HCT116 (cell line): Measurements from ENCODE around the gene STIM1. TPM values are rescaled to one million over a fixed set of nuclear protein-coding genes. Genes with fewer than 3 reads are reported as not detected.
A peak's percentile ranks its signal among the peaks of the same experiment; 100 is the strongest.

ENCODE experiments used
- ATAC-seq: fragments of 200-7000 bp; cut with Tn5 transposase; 2 replicates; pipeline ENCODE4 v1.9.1; 2020; ENCODE audit warnings: mild to moderate bottlenecking, moderate library complexity
- BruUV-seq: library from RNA; stranded (reverse); fragments of 400-500 nt; replicated peaks from 2 replicates; lab custom pipeline; 2021; lab: Mats Ljungman, UMichigan
- CTCF ChIA-PET: fragments of 300-600 bp; sonication (Branson Sonifier 250); formaldehyde crosslinking; loops from one replicate; lab custom pipeline; 2021; ENCODE audit warnings: antibody characterized with exemption; lab: Charles Lee
- POLR2A ChIA-PET: fragments of 300-600, 350-600 bp; sonication (Branson Sonifier 250); formaldehyde crosslinking; loops from one replicate; lab custom pipeline; 2021; ENCODE audit warnings: antibody characterized with exemption; lab: Charles Lee
- RAD21 ChIA-PET, 2 experiments: fragments of 300-600 bp; sonication (Branson Sonifier 250); formaldehyde crosslinking; loops; one replicate each; lab custom pipeline; 2023; ENCODE audit warnings: low total read pairs in 2 of 2; ENCODE audit not compliant: uncharacterized antibody in 2 of 2, unreplicated experiment in 2 of 2, low non-redundant PET in 1 of 2; lab: Charles Lee
- DNase-seq: peaks from one replicate; pipeline ENCODE4 v3.0.0-alpha.2; 2010; ENCODE audit warnings: low read depth, low spot score
- H2AFZ ChIP-seq: fragments of 200-600 bp; shearing (Covaris generic), sonication (generic); 2 replicates; pipeline ENCODE4 v1.6.1; 2017; ENCODE audit warnings: low read depth, mixed run types, mixed read lengths, antibody characterized with exemption, low read length; ENCODE audit not compliant: poor library complexity, severe bottlenecking
- H3K27ac ChIP-seq: 2 replicates; pipeline ENCODE4 v1.5.1; 2012; ENCODE audit warnings: low read depth, low read length
- H3K27me3 ChIP-seq: fragments of 200-600 bp; sonication (generic); 2 replicates; pipeline ENCODE4 v1.6.1; 2016; ENCODE audit warnings: mixed run types, low read length, mixed read lengths; ENCODE audit not compliant: insufficient read depth
- H3K36me3 ChIP-seq, 2 experiments: fragments of 200-500 bp in 1 of 2; fragments of 200-600 bp in 1 of 2; sonication (Bioruptor generic) in 1 of 2; sonication (generic) in 1 of 2; 2 replicates each; pipeline versions ENCODE4 v1.5.1 to v1.6.1; 2014 to 2016; ENCODE audit warnings: low read length in 2 of 2, inconsistent platforms in 1 of 2, mixed read lengths in 1 of 2, mixed run types in 1 of 2; ENCODE audit not compliant: insufficient read depth in 2 of 2, control insufficient read depth in 1 of 2
- H3K4me1 ChIP-seq, 2 experiments: fragments of 200-600 bp in 1 of 2; sonication (generic) in 1 of 2; 2 replicates each; pipeline versions ENCODE4 v1.5.1 to v1.6.1; 2012 to 2017; ENCODE audit warnings: low read length in 2 of 2, inconsistent platforms in 1 of 2, mild to moderate bottlenecking in 1 of 2, mixed read lengths in 1 of 2, mixed run types in 1 of 2, moderate library complexity in 1 of 2; ENCODE audit not compliant: insufficient read depth in 2 of 2, control insufficient read depth in 1 of 2
- H3K4me2 ChIP-seq: fragments of 200-600 bp; sonication (generic); 2 replicates; pipeline ENCODE4 v1.6.1; 2017; ENCODE audit warnings: mixed run types, low read length, mixed read lengths
- H3K4me3 ChIP-seq, 2 experiments: fragments of 200-600 bp in 1 of 2; sonication (generic) in 1 of 2; replicated peaks in 1 of 2; 2 replicates each; pipeline ENCODE4 v1.5.1; 2011 to 2016; ENCODE audit warnings: low read length in 2 of 2, control low read depth in 1 of 2, low read depth in 1 of 2, mild to moderate bottlenecking in 1 of 2, mixed read lengths in 1 of 2, mixed run types in 1 of 2
- H3K79me2 ChIP-seq: fragments of 200-600 bp; sonication (generic); 2 replicates; pipeline ENCODE4 v1.6.1; 2017; ENCODE audit warnings: mild to moderate bottlenecking, mixed run types, low read length, moderate library complexity, mixed read lengths; ENCODE audit not compliant: insufficient read depth
- H3K9ac ChIP-seq: fragments of 200-600 bp; sonication (generic); 2 replicates; pipeline ENCODE4 v1.6.1; 2016; ENCODE audit warnings: low read length, mixed read lengths
- H3K9me2 ChIP-seq: fragments of 200-600 bp; sonication (generic), shearing (Covaris generic); 2 replicates; pipeline ENCODE4 v1.6.1; 2017; ENCODE audit warnings: mixed run types, mild to moderate bottlenecking, moderate library complexity; ENCODE audit not compliant: insufficient read depth
- H3K9me3 ChIP-seq, 2 experiments: fragments of 200-500 bp in 1 of 2; fragments of 200-600 bp in 1 of 2; sonication (Bioruptor generic) in 1 of 2; sonication (generic) in 1 of 2; 2 replicates each; pipeline ENCODE4 v1.6.1; 2014 to 2017; ENCODE audit warnings: low read length in 2 of 2, mixed read lengths in 2 of 2, inconsistent platforms in 1 of 2, low read depth in 1 of 2, mild to moderate bottlenecking in 1 of 2, mixed run types in 1 of 2, moderate library complexity in 1 of 2; ENCODE audit not compliant: control insufficient read depth in 1 of 2, insufficient read depth in 1 of 2
- H4K20me1 ChIP-seq: fragments of 200-600 bp; sonication (generic), shearing (Covaris generic); 2 replicates; pipeline ENCODE4 v1.6.1; 2017; ENCODE audit warnings: mixed run types, mild to moderate bottlenecking, moderate library complexity; ENCODE audit not compliant: insufficient read depth
- CBX3 ChIP-seq: IDR thresholded peaks from 2 replicates; pipeline ENCODE4 v1.6.1; 2012; ENCODE audit warnings: low read depth
- CEBPB ChIP-seq: IDR thresholded peaks from 2 replicates; pipeline ENCODE4 v1.6.1; 2012; ENCODE audit warnings: low read depth
- ELF1 ChIP-seq: IDR thresholded peaks from 2 replicates; pipeline ENCODE4 v1.6.1; 2012; ENCODE audit warnings: low read depth, borderline replicate concordance
- EZH2 ChIP-seq: fragments of 200-600 bp; sonication (generic); IDR thresholded peaks from 2 replicates; pipeline ENCODE4 v1.6.1; 2017; ENCODE audit warnings: antibody characterized with exemption, mixed run types
- JUND ChIP-seq: IDR thresholded peaks from 2 replicates; pipeline ENCODE4 v1.6.1; 2012
- POLR2A ChIP-seq: IDR thresholded peaks from 2 replicates; pipeline ENCODE4 v1.7.0; 2011; ENCODE audit warnings: borderline replicate concordance; ENCODE audit not compliant: insufficient read depth, insufficient read length; ENCODE audit errors: extremely low read depth
- RAD21 ChIP-seq: IDR thresholded peaks from 2 replicates; pipeline ENCODE4 v1.6.1; 2012; ENCODE audit warnings: low read depth, mild to moderate bottlenecking
- SIN3A ChIP-seq: IDR thresholded peaks from 2 replicates; pipeline ENCODE4 v1.6.1; 2012; ENCODE audit warnings: low read depth
- SP1 ChIP-seq: IDR thresholded peaks from 2 replicates; pipeline ENCODE4 v1.6.1; 2012; ENCODE audit warnings: low read depth
- SRF ChIP-seq: IDR thresholded peaks from 2 replicates; pipeline ENCODE4 v1.6.1; 2012; ENCODE audit warnings: low read depth
- TCF7L2 ChIP-seq: IDR thresholded peaks from 2 replicates; pipeline ENCODE4 v1.7.0; 2011; ENCODE audit warnings: borderline replicate concordance, inconsistent platforms; ENCODE audit not compliant: insufficient read depth, insufficient read length; ENCODE audit errors: extremely low read depth
- YY1 ChIP-seq: IDR thresholded peaks from 2 replicates; pipeline ENCODE4 v1.6.1; 2011; ENCODE audit warnings: low read length, low read depth, moderate library complexity, mild to moderate bottlenecking; ENCODE audit not compliant: insufficient replicate concordance; ENCODE audit errors: extremely low read depth
- ZNF274 ChIP-seq: fragments of 200-500 bp; sonication (Bioruptor generic); IDR thresholded peaks from 2 replicates; pipeline ENCODE4 v1.6.1; 2014; ENCODE audit warnings: mild to moderate bottlenecking, low read depth, low read length, inconsistent platforms
- intact Hi-C: fragments of 100-400 bp; cut with micrococcal nuclease; formaldehyde crosslinking; loops from 2 replicates; pipeline ENCODE4 v1.10.0; 2022
- total RNA-seq: library from RNA; stranded (reverse); gene quantifications from one replicate; pipeline ENCODE4 v1.2.1, GENCODE V29; 2021; ENCODE audit not compliant: unreplicated experiment
- TF ChIP-seq, protein P1 (sequence below), 3 experiments: fragments of 200-600 bp in 1 of 3; sonication (generic) in 1 of 3; IDR thresholded peaks in 2 of 3; conservative IDR thresholded peaks in 1 of 3; 2 replicates each; pipeline ENCODE4 v1.5.1; 2012 to 2017; ENCODE audit warnings: low read depth in 2 of 3, low read length in 2 of 3, antibody characterized with exemption in 1 of 3, borderline replicate concordance in 1 of 3, control low read depth in 1 of 3, mild to moderate bottlenecking in 1 of 3, mixed read lengths in 1 of 3, mixed run types in 1 of 3, moderate library complexity in 1 of 3; ENCODE audit not compliant: insufficient read depth in 1 of 3
- TF ChIP-seq, protein P2 (sequence below): IDR thresholded peaks from 2 replicates; pipeline ENCODE4 v1.6.1; 2012
- TF ChIP-seq, protein P3 (sequence below): IDR thresholded peaks from 2 replicates; pipeline ENCODE4 v1.6.1; 2011; ENCODE audit warnings: mild to moderate bottlenecking, low read length, moderate library complexity; ENCODE audit not compliant: insufficient replicate concordance; ENCODE audit errors: extremely low read depth
- TF ChIP-seq, protein P4 (sequence below): IDR thresholded peaks from 2 replicates; pipeline ENCODE4 v1.6.1; 2012; ENCODE audit warnings: low read depth

Gene STIM1
- total RNA-seq, 1 experiment from 2014 or later = 22.3 TPM

DNA sequence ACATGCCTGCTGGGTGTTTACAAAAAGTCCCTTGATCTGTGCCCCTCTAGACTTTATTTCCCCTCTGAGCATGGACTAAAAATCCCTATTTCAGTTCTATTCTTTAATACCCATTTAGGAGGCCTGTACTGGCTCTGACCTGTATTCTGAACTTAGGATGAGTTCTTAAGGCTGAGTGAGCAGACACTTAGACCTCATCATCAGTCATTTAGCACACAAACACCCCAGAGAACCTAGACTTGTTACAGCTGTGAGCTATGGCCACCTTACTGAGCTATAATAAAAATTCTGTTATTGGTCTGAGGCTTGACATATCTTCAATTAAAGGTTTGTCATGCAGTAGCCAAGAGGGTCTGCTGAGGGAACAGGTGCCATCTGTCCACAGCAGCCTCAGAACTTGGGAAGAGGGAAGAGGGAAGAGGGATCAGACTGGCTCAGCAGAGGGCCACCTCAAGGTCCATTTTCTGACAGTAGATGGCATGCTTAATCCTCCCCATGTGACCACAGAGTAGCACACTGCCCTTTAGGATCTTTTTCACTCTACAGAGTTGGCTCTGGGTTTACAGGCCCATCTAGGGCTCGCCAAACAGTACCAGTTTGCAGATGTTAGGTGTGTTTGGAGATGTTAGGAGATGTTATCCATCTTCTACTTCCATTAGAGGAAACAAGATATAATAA lies 209.0 kb downstream of the STIM1 start:
- no peak overlapping the region for H2AFZ ChIP-seq
- no peaks in the 10 kb centered on the region for H3K36me3 ChIP-seq
- ChIA-PET POLR2A (no interaction called here), CTCF (interaction anchor here (0.9 to 3.4 kb wide), 5 partner anchors 9 to 223 kb away, joined by 4 to 17 read pairs (median 8); partner anchors contain the start of gene STIM1), RAD21 (interaction anchor here in 1 of 2 experiments (0.9 kb wide), 1 partner anchor 8 kb away, joined by 3 read pairs; no protein-coding TSS in a partner anchor)
- no peaks in the 10 kb centered on the region for H3K4me1 ChIP-seq
- H3K4me3 ChIP-seq = no peak overlapping the region
- H3K27me3 ChIP-seq = no peaks in the 10 kb centered on the region
- H3K9me2 ChIP-seq = no peaks in the 10 kb centered on the region
- intact Hi-C loops = no loop called here
- no TSS peak for BruUV-seq
- no peak overlapping the region for H3K4me2 ChIP-seq
- no peak overlapping the region for H3K27ac ChIP-seq
- H3K9me3 ChIP-seq = no peaks in the 10 kb centered on the region
- peak; percentile 69 for ATAC-seq
- TF ChIP-seq JUND (no peak), POLR2A (no peak), SRF (no peak), RAD21 (no peak), EZH2 (no peak), SP1 (no peak), SIN3A (no peak), CEBPB (no peak), YY1 (no peak), ELF1 (no peak), ZNF274 (no peak), TCF7L2 (no peak), CBX3 (no peak)
- TF ChIP-seq, protein P1, sequence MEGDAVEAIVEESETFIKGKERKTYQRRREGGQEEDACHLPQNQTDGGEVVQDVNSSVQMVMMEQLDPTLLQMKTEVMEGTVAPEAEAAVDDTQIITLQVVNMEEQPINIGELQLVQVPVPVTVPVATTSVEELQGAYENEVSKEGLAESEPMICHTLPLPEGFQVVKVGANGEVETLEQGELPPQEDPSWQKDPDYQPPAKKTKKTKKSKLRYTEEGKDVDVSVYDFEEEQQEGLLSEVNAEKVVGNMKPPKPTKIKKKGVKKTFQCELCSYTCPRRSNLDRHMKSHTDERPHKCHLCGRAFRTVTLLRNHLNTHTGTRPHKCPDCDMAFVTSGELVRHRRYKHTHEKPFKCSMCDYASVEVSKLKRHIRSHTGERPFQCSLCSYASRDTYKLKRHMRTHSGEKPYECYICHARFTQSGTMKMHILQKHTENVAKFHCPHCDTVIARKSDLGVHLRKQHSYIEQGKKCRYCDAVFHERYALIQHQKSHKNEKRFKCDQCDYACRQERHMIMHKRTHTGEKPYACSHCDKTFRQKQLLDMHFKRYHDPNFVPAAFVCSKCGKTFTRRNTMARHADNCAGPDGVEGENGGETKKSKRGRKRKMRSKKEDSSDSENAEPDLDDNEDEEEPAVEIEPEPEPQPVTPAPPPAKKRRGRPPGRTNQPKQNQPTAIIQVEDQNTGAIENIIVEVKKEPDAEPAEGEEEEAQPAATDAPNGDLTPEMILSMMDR (IDR thresholded peaks at IDR 0.05 in 2 of 3, conservative IDR thresholded peaks at IDR 0.05 in 1 of 3; ENCODE audit: borderline replicate concordance in 1 of 3, insufficient read depth in 1 of 3, low read depth in 2 of 3, low read length in 2 of 3) = no peak
- TF ChIP-seq, protein P2, sequence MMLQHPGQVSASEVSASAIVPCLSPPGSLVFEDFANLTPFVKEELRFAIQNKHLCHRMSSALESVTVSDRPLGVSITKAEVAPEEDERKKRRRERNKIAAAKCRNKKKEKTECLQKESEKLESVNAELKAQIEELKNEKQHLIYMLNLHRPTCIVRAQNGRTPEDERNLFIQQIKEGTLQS = no peak
- TF ChIP-seq, protein P3, sequence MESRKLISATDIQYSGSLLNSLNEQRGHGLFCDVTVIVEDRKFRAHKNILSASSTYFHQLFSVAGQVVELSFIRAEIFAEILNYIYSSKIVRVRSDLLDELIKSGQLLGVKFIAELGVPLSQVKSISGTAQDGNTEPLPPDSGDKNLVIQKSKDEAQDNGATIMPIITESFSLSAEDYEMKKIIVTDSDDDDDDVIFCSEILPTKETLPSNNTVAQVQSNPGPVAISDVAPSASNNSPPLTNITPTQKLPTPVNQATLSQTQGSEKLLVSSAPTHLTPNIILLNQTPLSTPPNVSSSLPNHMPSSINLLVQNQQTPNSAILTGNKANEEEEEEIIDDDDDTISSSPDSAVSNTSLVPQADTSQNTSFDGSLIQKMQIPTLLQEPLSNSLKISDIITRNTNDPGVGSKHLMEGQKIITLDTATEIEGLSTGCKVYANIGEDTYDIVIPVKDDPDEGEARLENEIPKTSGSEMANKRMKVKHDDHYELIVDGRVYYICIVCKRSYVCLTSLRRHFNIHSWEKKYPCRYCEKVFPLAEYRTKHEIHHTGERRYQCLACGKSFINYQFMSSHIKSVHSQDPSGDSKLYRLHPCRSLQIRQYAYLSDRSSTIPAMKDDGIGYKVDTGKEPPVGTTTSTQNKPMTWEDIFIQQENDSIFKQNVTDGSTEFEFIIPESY = no peak
- TF ChIP-seq, protein P4, sequence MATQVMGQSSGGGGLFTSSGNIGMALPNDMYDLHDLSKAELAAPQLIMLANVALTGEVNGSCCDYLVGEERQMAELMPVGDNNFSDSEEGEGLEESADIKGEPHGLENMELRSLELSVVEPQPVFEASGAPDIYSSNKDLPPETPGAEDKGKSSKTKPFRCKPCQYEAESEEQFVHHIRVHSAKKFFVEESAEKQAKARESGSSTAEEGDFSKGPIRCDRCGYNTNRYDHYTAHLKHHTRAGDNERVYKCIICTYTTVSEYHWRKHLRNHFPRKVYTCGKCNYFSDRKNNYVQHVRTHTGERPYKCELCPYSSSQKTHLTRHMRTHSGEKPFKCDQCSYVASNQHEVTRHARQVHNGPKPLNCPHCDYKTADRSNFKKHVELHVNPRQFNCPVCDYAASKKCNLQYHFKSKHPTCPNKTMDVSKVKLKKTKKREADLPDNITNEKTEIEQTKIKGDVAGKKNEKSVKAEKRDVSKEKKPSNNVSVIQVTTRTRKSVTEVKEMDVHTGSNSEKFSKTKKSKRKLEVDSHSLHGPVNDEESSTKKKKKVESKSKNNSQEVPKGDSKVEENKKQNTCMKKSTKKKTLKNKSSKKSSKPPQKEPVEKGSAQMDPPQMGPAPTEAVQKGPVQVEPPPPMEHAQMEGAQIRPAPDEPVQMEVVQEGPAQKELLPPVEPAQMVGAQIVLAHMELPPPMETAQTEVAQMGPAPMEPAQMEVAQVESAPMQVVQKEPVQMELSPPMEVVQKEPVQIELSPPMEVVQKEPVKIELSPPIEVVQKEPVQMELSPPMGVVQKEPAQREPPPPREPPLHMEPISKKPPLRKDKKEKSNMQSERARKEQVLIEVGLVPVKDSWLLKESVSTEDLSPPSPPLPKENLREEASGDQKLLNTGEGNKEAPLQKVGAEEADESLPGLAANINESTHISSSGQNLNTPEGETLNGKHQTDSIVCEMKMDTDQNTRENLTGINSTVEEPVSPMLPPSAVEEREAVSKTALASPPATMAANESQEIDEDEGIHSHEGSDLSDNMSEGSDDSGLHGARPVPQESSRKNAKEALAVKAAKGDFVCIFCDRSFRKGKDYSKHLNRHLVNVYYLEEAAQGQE = no peak
- TF ChIP-seq, all 23 proteins: peak for 0
- no peak for DNase-seq
- no peak overlapping the region for H3K9ac ChIP-seq
- no peaks in the 10 kb centered on the region for H3K79me2 ChIP-seq
- H4K20me1 ChIP-seq = no peaks in the 10 kb centered on the region
